ENCODE results near the gene MGST2.

DNA sequence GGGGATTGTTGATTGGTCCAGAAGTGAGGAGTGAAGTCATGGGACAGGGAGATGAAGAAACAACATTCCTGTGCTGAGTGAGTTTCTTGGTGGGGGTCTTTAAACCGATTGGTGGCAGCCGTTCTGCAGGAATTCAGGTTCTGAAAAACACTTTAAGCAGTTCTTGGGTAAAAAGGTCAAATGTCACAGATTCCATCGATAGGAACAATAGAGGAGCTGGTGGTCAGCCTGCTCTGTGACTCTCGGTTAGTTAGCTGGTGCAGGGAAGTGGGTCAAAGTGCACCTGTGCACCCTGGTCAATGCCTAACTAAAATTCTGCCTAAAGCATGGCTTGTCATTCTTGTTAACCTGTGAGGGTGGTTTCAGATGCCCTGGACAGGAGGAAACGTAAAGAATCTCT lies 34.6 kb upstream of the MGST2 start:
- TF ChIP-seq CTCF (optimal IDR thresholded peaks at IDR 0.05 in 1 of 3, IDR thresholded peaks at IDR 0.05 in 1 of 3, conservative IDR thresholded peaks at IDR 0.05 in 1 of 3; ENCODE audit: extremely low read depth in 1 of 3, insufficient read depth in 2 of 3, low read length in 3 of 3) (no peak), EZH2 (IDR thresholded peaks at IDR 0.05; ENCODE audit: low read length) (no peak)

All from keratinocyte (primary cell).